ENCODE data around the gene EPDR1.

Gene EPDR1

GRCh38 chr7:37984750-37985390, 64.4 kb downstream of the EPDR1 start:
- DNase-seq, result no peak

- DNase-seq, result peak; percentile 3
Measured at GRCh38 chr7:37986908-37987330, 66.5 kb downstream of the EPDR1 start.

GRCh38 chr7:37987732-37988131, 67.3 kb downstream of the EPDR1 start:
- peak; percentile 74 for DNase-seq

DNA sequence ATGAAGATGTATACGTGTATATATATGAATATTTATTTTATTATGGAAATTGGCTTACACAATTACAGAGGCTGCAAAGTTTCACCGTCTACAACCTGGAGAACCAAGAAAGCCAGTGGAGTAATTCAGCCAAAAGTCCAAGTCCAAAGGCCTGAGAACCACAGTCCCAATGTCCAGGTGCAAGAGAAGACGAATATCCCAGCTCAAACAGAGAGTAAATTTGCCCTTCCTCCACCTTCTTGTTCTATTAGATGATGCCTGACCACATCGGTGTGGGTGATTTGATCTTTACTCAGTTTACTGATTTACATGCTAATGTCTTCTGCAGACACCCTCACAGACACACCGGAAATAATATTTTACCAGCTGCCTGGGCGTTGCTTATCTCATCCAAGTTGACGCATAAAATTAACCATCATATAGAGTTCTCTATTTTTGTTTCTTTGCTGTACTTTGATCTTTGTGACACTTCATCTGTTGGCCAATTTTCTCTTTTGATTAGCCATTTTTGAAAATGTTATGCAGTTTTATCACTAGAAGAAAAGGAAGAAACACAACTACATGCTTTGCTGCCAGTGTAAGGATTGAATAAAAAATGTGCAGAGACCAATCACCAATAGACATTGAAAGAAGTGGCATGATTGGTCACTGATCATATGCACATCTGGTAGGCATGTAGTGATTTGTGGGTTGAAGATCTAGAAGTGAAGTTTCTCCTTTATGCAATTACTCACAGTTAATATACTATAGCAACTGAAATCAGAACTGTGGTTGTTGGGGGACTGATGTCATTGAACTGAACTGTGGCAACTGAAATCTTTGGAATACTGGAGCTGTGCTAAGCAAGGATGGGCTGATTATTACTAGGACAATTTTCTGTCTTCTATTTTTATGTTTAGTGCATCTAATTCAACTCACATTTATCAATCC, 68.5 kb downstream of the EPDR1 start:
- DNase-seq, result no peak

- DNase-seq, result no peak
Measured at GRCh38 chr7:37990337-37990736, 69.9 kb downstream of the EPDR1 start.

DNA sequence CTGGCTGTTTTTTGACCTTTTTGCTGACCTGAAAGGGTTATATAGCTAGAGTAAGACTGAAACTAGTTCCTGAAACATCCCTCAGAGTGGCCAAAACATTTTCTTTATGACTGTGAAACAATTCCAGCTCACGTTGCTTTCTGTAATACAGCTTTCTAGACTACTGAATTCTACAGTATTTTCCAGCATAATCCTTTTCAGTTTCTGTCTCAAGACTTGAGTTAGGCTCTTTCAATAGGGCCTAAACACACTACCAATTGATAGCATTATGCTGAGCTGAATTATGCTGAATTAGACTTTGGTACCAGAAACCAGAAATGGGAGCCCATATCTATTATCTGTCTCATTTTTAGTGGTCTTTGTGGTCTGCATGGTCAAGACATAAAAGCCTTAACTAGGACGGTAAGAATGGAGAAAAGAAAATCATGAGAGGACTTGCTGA, 72.6 kb downstream of the EPDR1 start:
- no peak for DNase-seq

GRCh38 chr7:37999673-38000072, 79.2 kb downstream of the EPDR1 start:
- no peak for DNase-seq

DNA sequence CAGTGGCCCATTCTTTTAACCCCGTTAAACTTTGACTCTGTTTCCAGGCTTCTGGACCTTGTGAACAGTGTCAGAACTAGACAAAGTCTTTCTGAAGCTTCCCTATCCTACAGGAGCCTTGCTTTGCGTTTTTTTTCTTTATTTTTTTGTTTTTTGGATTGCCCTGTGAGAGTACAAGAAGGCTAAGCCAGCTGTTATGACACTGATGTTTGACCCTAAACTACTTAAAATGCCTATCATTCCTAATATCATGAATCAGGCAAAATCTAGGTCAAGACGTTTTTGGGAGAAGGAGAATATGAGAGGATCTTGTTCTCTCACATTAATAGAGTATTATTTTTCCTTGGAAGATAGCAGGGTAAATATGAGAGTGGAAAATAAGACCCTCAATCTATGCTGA, 79.8 kb downstream of the EPDR1 start:
- DNase-seq, result no peak

Data from GDM1 (cell line).